HEK293 (cell line): ENCODE data around the gene RITA1.

Experiments used
- CTCF ChIA-PET: fragments of 350-600 bp; formaldehyde crosslinking; extraction: SDS; loops from one replicate; lab custom pipeline; 2021; ENCODE audit warnings: antibody characterized with exemption; lab: Yijun Ruan, JAX
- POLR2A ChIA-PET: fragments of 300-600 bp; formaldehyde crosslinking; extraction: SDS; loops from one replicate; lab custom pipeline; 2020; ENCODE audit warnings: antibody characterized with exemption, inconsistent platforms; lab: Yijun Ruan, JAX
- H3K27ac ChIP-seq: fragments of 200-500 bp; sonication (Bioruptor generic); 2 replicates; pipeline ENCODE4 v1.5.1; 2014; ENCODE audit warnings: low read depth, low read length, control low read depth, inconsistent platforms; ENCODE audit errors: extremely low read depth
- H3K36me3 ChIP-seq, 2 experiments: fragments of 200-500 bp in 1 of 2; sonication (Bioruptor generic) in 1 of 2; 1 replicate in 1 of 2; 2 replicates in 1 of 2; pipeline ENCODE4 v1.5.1; 2014 to 2017; ENCODE audit warnings: inconsistent platforms in 2 of 2, low read length in 2 of 2; ENCODE audit not compliant: control insufficient read depth in 2 of 2, insufficient read depth in 1 of 2
- H3K4me1 ChIP-seq: fragments of 200-500 bp; sonication (Bioruptor generic); 2 replicates; pipeline ENCODE4 v1.5.1; 2014; ENCODE audit warnings: mild to moderate bottlenecking, low read length, inconsistent platforms; ENCODE audit not compliant: control insufficient read depth, insufficient read depth
- H3K4me3 ChIP-seq: 2 replicates; pipeline ENCODE4 v1.5.1; 2011; ENCODE audit warnings: low read depth, mild to moderate bottlenecking, control low read depth, low read length, moderate library complexity
- H3K9me3 ChIP-seq: fragments of 200-500 bp; sonication (Bioruptor generic); 2 replicates; pipeline ENCODE4 v1.5.1; 2014; ENCODE audit warnings: low read depth, low read length, inconsistent platforms; ENCODE audit not compliant: control insufficient read depth, insufficient read depth
- BCL11A ChIP-seq: fragments of 450-650 bp; formaldehyde crosslinking; IDR thresholded peaks from 2 replicates; pipeline ENCODE4 v1.5.1; 2016; ENCODE audit warnings: low read depth, missing biosample characterization, missing genetic modification characterization
- IKZF3 ChIP-seq: fragments of 450-650 bp; IDR thresholded peaks from 2 replicates; pipeline ENCODE4 v1.5.0; 2018; ENCODE audit warnings: missing biosample characterization, mild to moderate bottlenecking, missing genetic modification characterization, moderate library complexity
- SCRT2 ChIP-seq: fragments of 450-650 bp; formaldehyde crosslinking; IDR thresholded peaks from 2 replicates; pipeline ENCODE4 v1.5.1; 2016; ENCODE audit warnings: missing biosample characterization, missing genetic modification characterization
- YY1 ChIP-seq: fragments of 450-650 bp; formaldehyde crosslinking; IDR thresholded peaks from 2 replicates; pipeline ENCODE4 v1.5.1; 2018; ENCODE audit warnings: missing biosample characterization, missing genetic modification characterization
- YY2 ChIP-seq: fragments of 450-650 bp; formaldehyde crosslinking; IDR thresholded peaks from 2 replicates; pipeline ENCODE4 v1.5.1; 2016; ENCODE audit warnings: missing biosample characterization, missing genetic modification characterization
- ZBTB17 ChIP-seq: fragments of 450-650 bp; formaldehyde crosslinking; IDR thresholded peaks from 2 replicates; pipeline ENCODE4 v1.5.1; 2016; ENCODE audit warnings: missing biosample characterization, missing genetic modification characterization
- ZIC2 ChIP-seq: fragments of 450-650 bp; formaldehyde crosslinking; IDR thresholded peaks from 2 replicates; pipeline ENCODE4 v1.5.1; 2016; ENCODE audit warnings: missing biosample characterization, missing genetic modification characterization
- ZNF121 ChIP-seq: fragments of 450-650 bp; formaldehyde crosslinking; IDR thresholded peaks from 2 replicates; pipeline ENCODE4 v1.5.1; 2016; ENCODE audit warnings: missing biosample characterization, missing genetic modification characterization
- ZNF175 ChIP-seq: fragments of 450-650 bp; formaldehyde crosslinking; IDR thresholded peaks from 2 replicates; pipeline ENCODE4 v1.5.1; 2016; ENCODE audit warnings: missing biosample characterization, missing genetic modification characterization
- ZNF335 ChIP-seq: fragments of 450-650 bp; formaldehyde crosslinking; conservative IDR thresholded peaks from 2 replicates; pipeline ENCODE4 v1.5.1; 2016; ENCODE audit warnings: missing biosample characterization, missing genetic modification characterization
- ZNF354C ChIP-seq: fragments of 450-650 bp; formaldehyde crosslinking; IDR thresholded peaks from 2 replicates; pipeline ENCODE4 v1.5.1; 2016; ENCODE audit warnings: missing biosample characterization, missing genetic modification characterization, low read depth, borderline replicate concordance
- ZNF362 ChIP-seq: fragments of 450-650 bp; formaldehyde crosslinking; IDR thresholded peaks from 2 replicates; pipeline ENCODE4 v1.5.1; 2016; ENCODE audit warnings: missing biosample characterization, missing genetic modification characterization
- ZNF366 ChIP-seq: fragments of 450-650 bp; formaldehyde crosslinking; conservative IDR thresholded peaks from 2 replicates; pipeline ENCODE4 v1.5.1; 2016; ENCODE audit warnings: missing biosample characterization, missing genetic modification characterization
- ZNF600 ChIP-seq: fragments of 450-650 bp; formaldehyde crosslinking; IDR thresholded peaks from 2 replicates; pipeline ENCODE4 v1.5.1; 2016; ENCODE audit warnings: missing biosample characterization, missing genetic modification characterization
- ZNF623 ChIP-seq: fragments of 450-650 bp; formaldehyde crosslinking; IDR thresholded peaks from 2 replicates; pipeline ENCODE4 v1.5.1; 2016; ENCODE audit warnings: missing biosample characterization, missing genetic modification characterization
- ZNF768 ChIP-seq: fragments of 450-650 bp; formaldehyde crosslinking; IDR thresholded peaks from 2 replicates; pipeline ENCODE4 v1.5.1; 2018; ENCODE audit warnings: missing biosample characterization, mild to moderate bottlenecking, missing genetic modification characterization
- ZXDB ChIP-seq: fragments of 450-650 bp; formaldehyde crosslinking; IDR thresholded peaks from 2 replicates; pipeline ENCODE4 v1.5.1; 2016; ENCODE audit warnings: missing biosample characterization, missing genetic modification characterization
- TF ChIP-seq, protein P1 (sequence below): fragments of 450-650 bp; formaldehyde crosslinking; IDR thresholded peaks from 2 replicates; pipeline ENCODE4 v1.5.1; 2016; ENCODE audit warnings: missing biosample characterization, missing genetic modification characterization
- TF ChIP-seq, protein P2 (sequence below): fragments of 450-650 bp; formaldehyde crosslinking; IDR thresholded peaks from 2 replicates; pipeline ENCODE4 v1.5.1; 2016; ENCODE audit warnings: missing biosample characterization, missing genetic modification characterization

Gene RITA1

DNA sequence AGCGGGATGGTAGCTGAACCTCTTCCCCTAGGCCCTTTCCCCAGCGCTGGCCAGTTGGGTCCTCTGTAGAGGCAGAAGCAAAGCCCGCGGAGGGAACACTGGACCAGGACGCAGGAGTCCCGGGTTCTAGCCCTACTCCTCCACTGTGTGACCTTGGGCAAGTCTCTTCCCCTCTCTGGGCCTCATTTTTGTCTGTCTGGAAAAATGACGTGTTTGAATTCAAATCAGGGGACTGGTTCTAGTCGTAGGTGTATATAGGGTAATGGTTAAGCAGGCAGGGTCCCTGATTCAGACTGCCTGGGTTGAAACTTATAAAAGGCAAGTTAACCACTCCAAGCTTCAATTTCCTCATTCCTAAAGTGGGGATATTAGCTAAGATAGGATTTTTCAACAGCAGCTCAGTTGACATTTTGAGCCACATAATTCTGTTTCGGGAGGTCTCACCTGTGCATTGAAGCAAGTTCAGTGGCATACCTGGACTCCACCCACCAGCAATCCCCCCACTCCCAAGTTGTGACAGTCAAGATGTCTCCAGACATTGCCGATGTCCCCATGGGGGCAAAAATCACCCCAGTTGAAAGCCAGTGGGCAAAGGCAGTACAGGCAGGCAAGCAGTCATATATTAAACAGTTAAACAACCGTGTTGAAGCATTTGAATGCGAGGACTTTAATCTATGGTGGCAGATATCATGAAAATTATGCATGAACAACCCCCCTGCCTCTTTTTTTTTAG lies 36.6 kb downstream of the RITA1 start (continued):
- TF ChIP-seq ZNF175 (tag by site-specific recombination) (no peak), BCL11A (tag by site-specific recombination) (0 out of 2 replicates have a peak, but pooled peaks have one; percentile 10), ZNF366 (tag by site-specific recombination) (no peak), ZNF768 (tag by site-specific recombination) (peak; percentile 93; the same call in 1 of the 2 replicates), ZNF623 (tag by site-specific recombination) (no peak)

GRCh38 chr12:113222730-113223531 lies 37.4 kb downstream of the RITA1 start:
- Histone ChIP-seq H3K9me3 (no peaks in the 10 kb centered on the region), H3K27ac (peak overlapping the region; percentile 20; the same call in 1 of the 2 replicates), H3K36me3 (peaks cover 0 to 11% of the 10 kb centered on the region in 2 experiments; a peak in 1 of 3 replicates), H3K4me1 (no peaks in the 10 kb centered on the region), H3K4me3 (no peak overlapping the region)
- POLR2A ChIA-PET = interaction anchor here (0.6 to 2.4 kb wide), 8 partner anchors 12 to 888 kb away, joined by 3 to 12 read pairs (median 4); partner anchors contain the start of genes DDX54 and RITA1
- CTCF ChIA-PET = interaction anchor here (0.6 to 1.2 kb wide), 5 partner anchors 37 to 257 kb away, joined by 3 to 4 read pairs (median 3); partner anchors contain the start of gene RITA1
- TF ChIP-seq ZNF600 = peak; percentile 51; the same call in 1 of the 2 replicates
- TF ChIP-seq, protein P1, sequence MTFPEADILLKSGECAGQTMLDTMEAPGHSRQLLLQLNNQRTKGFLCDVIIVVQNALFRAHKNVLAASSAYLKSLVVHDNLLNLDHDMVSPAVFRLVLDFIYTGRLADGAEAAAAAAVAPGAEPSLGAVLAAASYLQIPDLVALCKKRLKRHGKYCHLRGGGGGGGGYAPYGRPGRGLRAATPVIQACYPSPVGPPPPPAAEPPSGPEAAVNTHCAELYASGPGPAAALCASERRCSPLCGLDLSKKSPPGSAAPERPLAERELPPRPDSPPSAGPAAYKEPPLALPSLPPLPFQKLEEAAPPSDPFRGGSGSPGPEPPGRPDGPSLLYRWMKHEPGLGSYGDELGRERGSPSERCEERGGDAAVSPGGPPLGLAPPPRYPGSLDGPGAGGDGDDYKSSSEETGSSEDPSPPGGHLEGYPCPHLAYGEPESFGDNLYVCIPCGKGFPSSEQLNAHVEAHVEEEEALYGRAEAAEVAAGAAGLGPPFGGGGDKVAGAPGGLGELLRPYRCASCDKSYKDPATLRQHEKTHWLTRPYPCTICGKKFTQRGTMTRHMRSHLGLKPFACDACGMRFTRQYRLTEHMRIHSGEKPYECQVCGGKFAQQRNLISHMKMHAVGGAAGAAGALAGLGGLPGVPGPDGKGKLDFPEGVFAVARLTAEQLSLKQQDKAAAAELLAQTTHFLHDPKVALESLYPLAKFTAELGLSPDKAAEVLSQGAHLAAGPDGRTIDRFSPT (tag by site-specific recombination) = no peak
- TF ChIP-seq ZNF335 = 0 out of 2 replicates have a peak, but pooled peaks have one; percentile 10
- peak; percentile 35; the same call in 1 of the 2 replicates for TF ChIP-seq IKZF3
- TF ChIP-seq YY2 (tag by site-specific recombination) = no peak
- no peak for TF ChIP-seq ZXDB
- peak; percentile 98 for TF ChIP-seq ZBTB17 (tag by site-specific recombination)
- TF ChIP-seq SCRT2 (tag by site-specific recombination) = 0 out of 2 replicates have a peak, but pooled peaks have one; percentile 20
- no peak for TF ChIP-seq YY1 (tag by site-specific recombination)
- peak; percentile 72; the same call in 1 of the 2 replicates for TF ChIP-seq ZNF362 (tag by site-specific recombination)
- peak; percentile 47 for TF ChIP-seq ZIC2 (tag by site-specific recombination)
- TF ChIP-seq, protein P2, sequence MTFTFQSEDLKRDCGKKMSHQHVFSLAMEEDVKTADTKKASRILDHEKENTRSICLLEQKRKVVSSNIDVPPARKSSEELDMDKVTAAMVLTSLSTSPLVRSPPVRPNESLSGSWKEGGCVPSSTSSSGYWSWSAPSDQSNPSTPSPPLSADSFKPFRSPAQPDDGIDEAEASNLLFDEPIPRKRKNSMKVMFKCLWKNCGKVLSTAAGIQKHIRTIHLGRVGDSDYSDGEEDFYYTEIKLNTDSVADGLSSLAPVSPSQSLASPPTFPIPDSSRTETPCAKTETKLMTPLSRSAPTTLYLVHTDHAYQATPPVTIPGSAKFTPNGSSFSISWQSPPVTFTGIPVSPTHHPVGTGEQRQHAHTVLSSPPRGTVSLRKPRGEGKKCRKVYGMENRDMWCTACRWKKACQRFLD (tag by site-specific recombination) = no peak

DNA sequence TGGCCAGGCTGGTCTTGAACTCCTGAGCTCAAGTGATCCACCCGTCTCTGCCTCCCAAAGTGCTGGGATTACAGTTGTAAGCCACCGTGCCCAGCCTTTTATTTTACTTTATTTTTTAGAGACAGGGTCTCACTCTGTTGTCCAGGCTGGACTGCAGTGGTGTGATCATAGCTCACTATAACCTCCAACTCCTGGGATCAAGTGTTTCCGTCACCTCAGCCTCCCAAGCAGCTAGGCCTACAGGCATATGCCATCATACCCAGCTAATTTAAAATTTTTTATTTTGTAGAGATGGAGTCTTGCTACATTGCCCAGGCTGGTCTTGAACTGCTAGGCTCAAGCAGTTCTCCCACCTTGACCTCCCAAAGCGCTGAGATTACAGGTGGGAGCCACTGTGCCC lies 39.4 kb downstream of the RITA1 start:
- H3K27ac ChIP-seq = no peak overlapping the region
- TF ChIP-seq ZNF354C (no peak), ZNF121 (peak; percentile 84)
- H3K9me3 ChIP-seq = no peaks in the 10 kb centered on the region
- ChIA-PET POLR2A (no interaction called here), CTCF (interaction anchor here (0.7 kb wide), 2 partner anchors 20 to 72 kb away, joined by 3 read pairs; no protein-coding TSS in a partner anchor)
- H3K4me3 ChIP-seq = no peak overlapping the region
- H3K36me3 ChIP-seq = peaks cover 0 to 22% of the 10 kb centered on the region in 2 experiments; a peak in 1 of 3 replicates
- no peaks in the 10 kb centered on the region for H3K4me1 ChIP-seq
